GM21526 (cell line): ENCODE measurements around the gene SNAP25.

Experiments
- ATAC-seq: cut with Tn5 transposase; IDR thresholded peaks from one replicate; pipeline ENCODE4 v1.9.1; 2021; ENCODE audit warnings: moderate library complexity; ENCODE audit not compliant: unreplicated experiment, low FRiP score

The SNAP25 gene

GRCh38 chr20:10261702-10262101, 43.1 kb downstream of the SNAP25 start:
- no peak for ATAC-seq

- ATAC-seq: no peak
These were observed 44.9 kb downstream of the SNAP25 start for GRCh38 chr20:10263385-10264165.

- no peak for ATAC-seq
These were observed 45.5 kb downstream of the SNAP25 start for GRCh38 chr20:10264166-10264558.

GRCh38 chr20:10268636-10269035, 50.0 kb downstream of the SNAP25 start:
- ATAC-seq: no peak

- ATAC-seq: no peak
These were observed 52.0 kb downstream of the SNAP25 start for GRCh38 chr20:10270630-10271029.

- ATAC-seq: no peak
These were observed 53.0 kb downstream of the SNAP25 start for GRCh38 chr20:10271494-10272219.

- no peak for ATAC-seq
These were observed 58.4 kb downstream of the SNAP25 start for GRCh38 chr20:10276878-10277580.

GRCh38 chr20:10277616-10278015, 59.0 kb downstream of the SNAP25 start:
- ATAC-seq: no peak

GRCh38 chr20:10278412-10278811, 59.8 kb downstream of the SNAP25 start:
- no peak for ATAC-seq

- ATAC-seq: no peak
These were observed 61.6 kb downstream of the SNAP25 start for GRCh38 chr20:10280018-10280908.

GRCh38 chr20:10281911-10282310, 63.3 kb downstream of the SNAP25 start:
- no peak for ATAC-seq

- no peak for ATAC-seq
These were observed 64.4 kb downstream of the SNAP25 start for GRCh38 chr20:10282979-10283456.

- no peak for ATAC-seq
These were observed 67.7 kb downstream of the SNAP25 start for GRCh38 chr20:10286356-10286755.

GRCh38 chr20:10288421-10288820, 69.8 kb downstream of the SNAP25 start:
- no peak for ATAC-seq

GRCh38 chr20:10288954-10289646, 70.5 kb downstream of the SNAP25 start:
- ATAC-seq: no peak

GRCh38 chr20:10291568-10292248, 73.1 kb downstream of the SNAP25 start:
- ATAC-seq: no peak

GRCh38 chr20:10297223-10297622, 78.6 kb downstream of the SNAP25 start:
- ATAC-seq: no peak

GRCh38 chr20:10297684-10298240, 79.1 kb downstream of the SNAP25 start:
- no peak for ATAC-seq
